HepG2 (cell line): Measurements from ENCODE around the gene CAPN15. TPM values are rescaled to one million over a fixed set of nuclear protein-coding genes. Genes with fewer than 3 reads are reported as not detected.

Source experiments
- ISX ChIP-seq: sonication (generic); formaldehyde crosslinking; conservative IDR thresholded peaks from 2 replicates; pipeline ENCODE4 v1.5.0; 2020; ENCODE audit warnings: missing genetic modification reagents
- JUN ChIP-seq: sonication (generic); formaldehyde crosslinking; IDR thresholded peaks from 2 replicates; pipeline ENCODE4 v1.4.0; 2020; ENCODE audit warnings: mild to moderate bottlenecking, missing genetic modification reagents
- KLF11 ChIP-seq: IDR thresholded peaks from 2 replicates; pipeline ENCODE4 v1.6.1; 2016; ENCODE audit warnings: missing compliant biosample characterization
- MAFG ChIP-seq: sonication (generic); formaldehyde crosslinking; IDR thresholded peaks from 2 replicates; pipeline ENCODE4 v1.5.1; 2020; ENCODE audit warnings: mild to moderate bottlenecking, missing genetic modification reagents
- RBAK ChIP-seq: sonication (generic); formaldehyde crosslinking; IDR thresholded peaks from 2 replicates; pipeline ENCODE4 v1.5.1; 2020; ENCODE audit warnings: mild to moderate bottlenecking, missing genetic modification reagents
- TBP ChIP-seq: sonication (generic); formaldehyde crosslinking; IDR thresholded peaks from 2 replicates; pipeline ENCODE4 v1.5.0; 2020; ENCODE audit warnings: missing genetic modification reagents
- ZNF230 ChIP-seq: sonication (generic); formaldehyde crosslinking; IDR thresholded peaks from 2 replicates; pipeline ENCODE4 v1.4.0; 2020; ENCODE audit warnings: mild to moderate bottlenecking, missing genetic modification reagents
- ZNF567 ChIP-seq: sonication (generic); formaldehyde crosslinking; IDR thresholded peaks from 2 replicates; pipeline ENCODE4 v1.8.1; 2023; ENCODE audit warnings: mild to moderate bottlenecking, missing genetic modification reagents, borderline replicate concordance
- ZNF577 ChIP-seq: sonication (generic); formaldehyde crosslinking; IDR thresholded peaks from 2 replicates; pipeline ENCODE4 v1.4.0; 2020; ENCODE audit warnings: mild to moderate bottlenecking, low read depth, missing genetic modification reagents, borderline replicate concordance
- ZNF660 ChIP-seq: sonication (generic); formaldehyde crosslinking; IDR thresholded peaks from 2 replicates; pipeline ENCODE4 v1.5.1; 2020; ENCODE audit warnings: mild to moderate bottlenecking, low read depth, missing genetic modification reagents, borderline replicate concordance
- polyA plus RNA-seq, 8 experiments: library from polyadenylated mRNA; depleted of rRNA in 3 of 8; stranded (reverse) in 7 of 8; unstranded in 1 of 8; fragments of >200 nt; fragmentation: Illumina TruSeq in 4 of 8; extraction: Trizol in 4 of 8; gene quantifications; 2 replicates each; pipeline versions ENCODE4 v1.2.1 to v1.2.3, GENCODE V29; 2011 to 2016; ENCODE audit warnings: low read depth in 4 of 8, missing spikeins in 1 of 8, mixed read lengths in 1 of 8; ENCODE audit not compliant: insufficient read depth in 1 of 8
- total RNA-seq, 5 experiments: library from RNA; depleted of rRNA; stranded (reverse); fragments of >200 nt; fragmentation: Illumina TruSeq; extraction: Trizol; gene quantifications; 2 replicates each; pipeline ENCODE4 v1.2.3, GENCODE V29; 2016; ENCODE audit warnings: low read depth in 1 of 5
- TF ChIP-seq, protein P1 (sequence below), 2 experiments: sonication (generic) in 1 of 2; formaldehyde crosslinking in 1 of 2; IDR thresholded peaks; 2 replicates each; pipeline versions ENCODE4 v1.6.1 to v1.9.0; 2014 to 2022; ENCODE audit warnings: antibody characterized with exemption in 1 of 2, borderline replicate concordance in 1 of 2, inconsistent platforms in 1 of 2, low read depth in 1 of 2, missing genetic modification reagents in 1 of 2
- TF ChIP-seq, protein P2 (sequence below), 2 experiments: sonication (generic) in 1 of 2; formaldehyde crosslinking in 1 of 2; IDR thresholded peaks; 2 replicates each; pipeline versions ENCODE4 v1.5.1 to v1.6.1; 2011 to 2020; ENCODE audit warnings: borderline replicate concordance in 1 of 2, low read depth in 1 of 2, low read length in 1 of 2, mild to moderate bottlenecking in 1 of 2, missing genetic modification reagents in 1 of 2, moderate library complexity in 1 of 2
- TF ChIP-seq, protein P3 (sequence below): sonication (generic); formaldehyde crosslinking; conservative IDR thresholded peaks from 2 replicates; pipeline ENCODE4 v1.4.0; 2020; ENCODE audit warnings: missing genetic modification reagents
- TF ChIP-seq, protein P4 (sequence below): sonication (generic); formaldehyde crosslinking; IDR thresholded peaks from 2 replicates; pipeline ENCODE4 v1.5.0; 2020; ENCODE audit warnings: missing genetic modification reagents
- TF ChIP-seq, protein P5 (sequence below): IDR thresholded peaks from 2 replicates; pipeline ENCODE4 v1.6.1; 2016; ENCODE audit warnings: missing compliant biosample characterization, missing genetic modification reagents, borderline replicate concordance

CAPN15 gene
- total and polyA plus RNA-seq, 2 of the 13 experiments (the other 11 are each of a cell fraction or from before 2014, with no cell fraction given), result 14.9 to 24.5 TPM

DNA sequence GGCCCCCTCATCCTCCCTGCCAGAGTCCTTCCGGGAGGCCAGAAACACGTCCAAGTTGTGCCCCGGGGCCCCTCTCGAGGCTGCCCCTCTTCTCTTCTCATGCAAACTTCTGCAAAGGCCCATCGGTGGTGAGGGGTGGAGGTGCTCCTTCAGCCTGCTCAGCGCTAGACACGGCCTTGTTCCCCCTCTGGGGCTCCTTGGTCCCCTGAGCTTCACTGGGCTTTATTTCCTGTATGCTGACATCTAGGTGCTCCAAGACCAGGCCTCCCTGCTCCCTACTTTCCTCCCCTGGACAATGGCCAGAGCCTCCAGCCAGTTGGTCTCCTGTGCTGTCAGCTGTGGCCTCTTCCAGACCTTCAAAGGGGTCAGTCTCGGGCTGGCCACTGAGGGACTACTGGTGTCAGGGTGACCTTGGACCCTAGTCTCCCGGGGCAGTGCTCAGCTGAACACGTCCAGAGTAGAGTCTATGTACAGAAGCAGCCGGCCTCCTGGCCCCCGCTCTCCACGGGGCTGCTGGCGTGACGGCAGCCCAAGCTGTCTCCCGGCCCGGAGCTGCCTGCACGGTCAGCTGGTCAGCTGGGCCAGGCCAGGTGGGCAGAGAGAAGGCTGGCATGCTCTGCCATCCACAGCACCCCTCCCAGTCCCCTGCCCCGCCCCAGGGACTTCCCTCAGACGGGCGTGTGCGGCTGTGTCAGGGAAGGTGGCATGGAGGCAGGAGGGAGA lies 30.9 kb downstream of the CAPN15 start (continued):
- TF ChIP-seq MAFG (no peak), ISX (no peak), TBP (CRISPR knock-in tag) (no peak), ZNF577 (CRISPR knock-in tag) (no peak), JUN (CRISPR knock-in tag) (no peak), KLF11 (CRISPR knock-in tag) (no peak), ZNF567 (CRISPR knock-in tag) (no peak), ZNF230 (CRISPR knock-in tag) (no peak), RBAK (CRISPR knock-in tag) (peak; percentile 51; the same call in 1 of the 2 replicates), ZNF660 (CRISPR knock-in tag) (no peak)
- TF ChIP-seq, protein P1, sequence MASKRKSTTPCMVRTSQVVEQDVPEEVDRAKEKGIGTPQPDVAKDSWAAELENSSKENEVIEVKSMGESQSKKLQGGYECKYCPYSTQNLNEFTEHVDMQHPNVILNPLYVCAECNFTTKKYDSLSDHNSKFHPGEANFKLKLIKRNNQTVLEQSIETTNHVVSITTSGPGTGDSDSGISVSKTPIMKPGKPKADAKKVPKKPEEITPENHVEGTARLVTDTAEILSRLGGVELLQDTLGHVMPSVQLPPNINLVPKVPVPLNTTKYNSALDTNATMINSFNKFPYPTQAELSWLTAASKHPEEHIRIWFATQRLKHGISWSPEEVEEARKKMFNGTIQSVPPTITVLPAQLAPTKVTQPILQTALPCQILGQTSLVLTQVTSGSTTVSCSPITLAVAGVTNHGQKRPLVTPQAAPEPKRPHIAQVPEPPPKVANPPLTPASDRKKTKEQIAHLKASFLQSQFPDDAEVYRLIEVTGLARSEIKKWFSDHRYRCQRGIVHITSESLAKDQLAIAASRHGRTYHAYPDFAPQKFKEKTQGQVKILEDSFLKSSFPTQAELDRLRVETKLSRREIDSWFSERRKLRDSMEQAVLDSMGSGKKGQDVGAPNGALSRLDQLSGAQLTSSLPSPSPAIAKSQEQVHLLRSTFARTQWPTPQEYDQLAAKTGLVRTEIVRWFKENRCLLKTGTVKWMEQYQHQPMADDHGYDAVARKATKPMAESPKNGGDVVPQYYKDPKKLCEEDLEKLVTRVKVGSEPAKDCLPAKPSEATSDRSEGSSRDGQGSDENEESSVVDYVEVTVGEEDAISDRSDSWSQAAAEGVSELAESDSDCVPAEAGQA (IDR thresholded peaks at IDR 0.05; ENCODE audit: low read depth), result no peak
- TF ChIP-seq, protein P1 (CRISPR knock-in tag; IDR thresholded peaks at IDR 0.05; ENCODE audit: borderline replicate concordance), result no peak
- TF ChIP-seq, protein P2, sequence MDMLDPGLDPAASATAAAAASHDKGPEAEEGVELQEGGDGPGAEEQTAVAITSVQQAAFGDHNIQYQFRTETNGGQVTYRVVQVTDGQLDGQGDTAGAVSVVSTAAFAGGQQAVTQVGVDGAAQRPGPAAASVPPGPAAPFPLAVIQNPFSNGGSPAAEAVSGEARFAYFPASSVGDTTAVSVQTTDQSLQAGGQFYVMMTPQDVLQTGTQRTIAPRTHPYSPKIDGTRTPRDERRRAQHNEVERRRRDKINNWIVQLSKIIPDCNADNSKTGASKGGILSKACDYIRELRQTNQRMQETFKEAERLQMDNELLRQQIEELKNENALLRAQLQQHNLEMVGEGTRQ (IDR thresholded peaks at IDR 0.05; ENCODE audit: low read depth, low read length), result no peak
- TF ChIP-seq, protein P2 (CRISPR knock-in tag; IDR thresholded peaks at IDR 0.05; ENCODE audit: borderline replicate concordance), result no peak
- TF ChIP-seq, protein P3, sequence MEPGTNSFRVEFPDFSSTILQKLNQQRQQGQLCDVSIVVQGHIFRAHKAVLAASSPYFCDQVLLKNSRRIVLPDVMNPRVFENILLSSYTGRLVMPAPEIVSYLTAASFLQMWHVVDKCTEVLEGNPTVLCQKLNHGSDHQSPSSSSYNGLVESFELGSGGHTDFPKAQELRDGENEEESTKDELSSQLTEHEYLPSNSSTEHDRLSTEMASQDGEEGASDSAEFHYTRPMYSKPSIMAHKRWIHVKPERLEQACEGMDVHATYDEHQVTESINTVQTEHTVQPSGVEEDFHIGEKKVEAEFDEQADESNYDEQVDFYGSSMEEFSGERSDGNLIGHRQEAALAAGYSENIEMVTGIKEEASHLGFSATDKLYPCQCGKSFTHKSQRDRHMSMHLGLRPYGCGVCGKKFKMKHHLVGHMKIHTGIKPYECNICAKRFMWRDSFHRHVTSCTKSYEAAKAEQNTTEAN (CRISPR knock-in tag), result no peak
- TF ChIP-seq, protein P4, sequence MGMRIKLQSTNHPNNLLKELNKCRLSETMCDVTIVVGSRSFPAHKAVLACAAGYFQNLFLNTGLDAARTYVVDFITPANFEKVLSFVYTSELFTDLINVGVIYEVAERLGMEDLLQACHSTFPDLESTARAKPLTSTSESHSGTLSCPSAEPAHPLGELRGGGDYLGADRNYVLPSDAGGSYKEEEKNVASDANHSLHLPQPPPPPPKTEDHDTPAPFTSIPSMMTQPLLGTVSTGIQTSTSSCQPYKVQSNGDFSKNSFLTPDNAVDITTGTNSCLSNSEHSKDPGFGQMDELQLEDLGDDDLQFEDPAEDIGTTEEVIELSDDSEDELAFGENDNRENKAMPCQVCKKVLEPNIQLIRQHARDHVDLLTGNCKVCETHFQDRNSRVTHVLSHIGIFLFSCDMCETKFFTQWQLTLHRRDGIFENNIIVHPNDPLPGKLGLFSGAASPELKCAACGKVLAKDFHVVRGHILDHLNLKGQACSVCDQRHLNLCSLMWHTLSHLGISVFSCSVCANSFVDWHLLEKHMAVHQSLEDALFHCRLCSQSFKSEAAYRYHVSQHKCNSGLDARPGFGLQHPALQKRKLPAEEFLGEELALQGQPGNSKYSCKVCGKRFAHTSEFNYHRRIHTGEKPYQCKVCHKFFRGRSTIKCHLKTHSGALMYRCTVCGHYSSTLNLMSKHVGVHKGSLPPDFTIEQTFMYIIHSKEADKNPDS (CRISPR knock-in tag), result no peak
- TF ChIP-seq, protein P5, sequence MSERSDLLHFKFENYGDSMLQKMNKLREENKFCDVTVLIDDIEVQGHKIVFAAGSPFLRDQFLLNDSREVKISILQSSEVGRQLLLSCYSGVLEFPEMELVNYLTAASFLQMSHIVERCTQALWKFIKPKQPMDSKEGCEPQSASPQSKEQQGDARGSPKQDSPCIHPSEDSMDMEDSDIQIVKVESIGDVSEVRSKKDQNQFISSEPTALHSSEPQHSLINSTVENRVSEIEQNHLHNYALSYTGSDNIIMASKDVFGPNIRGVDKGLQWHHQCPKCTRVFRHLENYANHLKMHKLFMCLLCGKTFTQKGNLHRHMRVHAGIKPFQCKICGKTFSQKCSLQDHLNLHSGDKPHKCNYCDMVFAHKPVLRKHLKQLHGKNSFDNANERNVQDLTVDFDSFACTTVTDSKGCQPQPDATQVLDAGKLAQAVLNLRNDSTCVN, result no peak
